ENCODE results near the gene LEKR1.

Gene LEKR1

DNA sequence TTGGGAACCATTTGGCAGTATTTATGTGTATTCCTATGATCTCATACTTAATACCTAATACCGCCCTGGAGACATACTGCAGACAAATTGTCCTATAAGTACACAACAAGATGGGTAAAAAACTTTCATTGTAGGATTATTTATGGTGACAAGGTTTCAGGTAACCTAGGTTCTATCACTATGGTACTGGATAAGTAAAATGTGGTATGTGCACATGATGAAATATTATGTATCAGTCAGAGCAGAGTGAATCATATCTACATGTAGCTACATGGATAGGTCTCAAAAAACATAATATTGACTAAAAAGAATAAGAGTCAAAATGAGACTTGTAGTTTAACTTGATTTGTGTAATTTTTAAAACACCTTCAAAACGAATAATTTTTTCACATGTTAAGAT is 147.8 kb downstream of the LEKR1 start:
- no peaks in the 10 kb centered on the region for H3K36me3 ChIP-seq (ENCODE audit: control insufficient read depth, insufficient read depth, low read length)
- H3K9ac ChIP-seq (ENCODE audit: low read depth, low read length): no peak overlapping the region
- no peaks in the 10 kb centered on the region for H3K9me3 ChIP-seq (ENCODE audit: control insufficient read depth, insufficient read depth, low read length)
- no peak overlapping the region for H3K4me3 ChIP-seq (ENCODE audit: low read depth, low read length)
- no peaks in the 10 kb centered on the region for H3K4me1 ChIP-seq (ENCODE audit: control insufficient read depth, insufficient read depth, low read length)
- H3K27me3 ChIP-seq (ENCODE audit: control insufficient read depth, insufficient read depth, low read length): no peaks in the 10 kb centered on the region

DNA sequence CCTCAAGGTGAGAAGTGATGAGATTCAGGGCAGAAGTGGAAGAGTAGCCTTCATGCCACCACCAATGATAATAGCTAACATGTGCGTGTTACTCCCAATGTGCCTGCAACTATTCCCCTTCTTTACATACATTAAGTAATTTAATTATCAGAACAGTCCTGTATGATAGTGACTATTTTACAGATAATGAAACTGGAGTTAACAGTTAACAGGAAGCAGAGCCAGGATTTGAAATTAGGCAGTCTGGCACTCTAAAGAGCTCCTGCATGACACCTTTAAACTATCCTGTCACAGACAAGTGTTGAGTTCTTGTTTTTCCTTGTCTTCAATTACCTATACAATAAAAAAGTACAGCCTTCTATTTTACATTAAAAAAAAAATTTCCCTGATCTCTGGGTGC is 148.8 kb downstream of the LEKR1 start:
- Histone ChIP-seq H3K27me3 (ENCODE audit: control insufficient read depth, insufficient read depth, low read length) (no peaks in the 10 kb centered on the region), H3K9me3 (ENCODE audit: control insufficient read depth, insufficient read depth, low read length) (no peaks in the 10 kb centered on the region), H3K4me3 (ENCODE audit: low read depth, low read length) (no peak overlapping the region), H3K36me3 (ENCODE audit: control insufficient read depth, insufficient read depth, low read length) (no peaks in the 10 kb centered on the region), H3K4me1 (ENCODE audit: control insufficient read depth, insufficient read depth, low read length) (no peaks in the 10 kb centered on the region), H3K9ac (ENCODE audit: low read depth, low read length) (no peak overlapping the region)

DNA sequence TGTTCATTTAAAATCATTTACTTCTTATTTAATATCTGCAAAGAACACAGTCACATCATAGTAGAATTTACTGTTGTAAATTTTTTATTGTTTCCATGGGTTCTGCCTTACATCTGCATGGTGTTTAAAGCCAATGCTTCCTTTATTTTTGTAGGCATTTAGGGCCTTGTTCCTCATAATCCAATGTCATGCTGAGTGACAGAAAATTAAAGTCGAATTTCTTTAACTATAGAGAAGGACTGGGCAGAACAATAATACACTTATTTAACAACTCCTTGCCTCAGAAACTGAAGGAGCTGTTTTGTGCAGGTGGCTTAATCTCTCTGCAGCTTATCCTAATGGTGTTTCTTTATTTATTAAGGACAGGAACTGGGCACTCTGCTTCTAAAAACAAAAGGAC is 149.6 kb downstream of the LEKR1 start:
- no peaks in the 10 kb centered on the region for H3K4me1 ChIP-seq (ENCODE audit: control insufficient read depth, insufficient read depth, low read length)
- H3K9ac ChIP-seq (ENCODE audit: low read depth, low read length): no peak overlapping the region

DNA sequence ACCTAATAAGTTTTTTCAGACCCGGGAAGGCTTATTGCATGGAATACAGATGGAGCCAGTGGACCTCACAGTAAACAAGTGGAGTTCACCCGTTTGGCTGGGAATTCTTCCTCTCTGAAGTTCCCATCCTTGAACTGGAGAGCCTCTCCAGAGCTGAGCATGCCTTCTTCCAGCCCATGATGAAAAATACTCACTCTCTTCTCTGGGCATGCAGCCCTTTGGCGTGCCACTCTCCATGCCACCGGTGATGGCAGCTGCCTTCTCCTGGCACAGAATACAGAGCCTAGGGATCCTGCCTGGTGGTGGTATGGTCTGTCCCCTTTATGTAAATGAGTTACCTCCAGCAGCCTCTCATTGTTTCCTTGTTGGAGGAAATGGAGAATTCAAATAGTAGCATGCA is 150.8 kb downstream of the LEKR1 start:
- no peaks in the 10 kb centered on the region for H3K9me3 ChIP-seq (ENCODE audit: control insufficient read depth, insufficient read depth, low read length)

More for the DNA sequence above, 149.6 kb downstream of the LEKR1 start:
- Histone ChIP-seq H3K9me3 (ENCODE audit: control insufficient read depth, insufficient read depth, low read length) (no peaks in the 10 kb centered on the region), H3K27me3 (ENCODE audit: control insufficient read depth, insufficient read depth, low read length) (no peaks in the 10 kb centered on the region), H3K4me3 (ENCODE audit: low read depth, low read length) (no peak overlapping the region), H3K36me3 (ENCODE audit: control insufficient read depth, insufficient read depth, low read length) (no peaks in the 10 kb centered on the region)

DNA sequence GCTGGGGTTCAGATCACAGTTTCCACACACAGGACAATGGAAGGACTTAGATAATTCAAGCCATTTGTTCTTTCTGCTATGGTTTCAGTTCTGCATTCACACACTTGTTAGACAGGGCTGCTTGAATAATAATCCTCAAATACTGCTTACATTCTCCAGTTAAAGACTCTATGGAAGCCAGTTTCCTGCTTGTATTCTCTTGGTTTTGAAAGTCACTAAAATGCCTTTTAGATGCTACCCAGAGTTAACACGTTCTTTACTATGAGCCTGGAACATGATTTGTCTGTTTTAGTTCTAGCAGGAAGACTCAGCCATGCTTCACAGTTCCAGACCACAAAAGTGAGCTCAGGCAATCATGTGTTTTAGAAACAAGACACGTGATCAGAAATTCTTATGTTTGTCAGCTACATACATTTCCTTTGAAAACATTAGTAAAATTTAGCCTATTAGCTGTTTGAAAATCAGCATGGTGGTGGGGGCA is 152.4 kb downstream of the LEKR1 start:
- no peak overlapping the region for H3K9ac ChIP-seq (ENCODE audit: low read depth, low read length)
- H3K27me3 ChIP-seq (ENCODE audit: control insufficient read depth, insufficient read depth, low read length): no peaks in the 10 kb centered on the region
- H3K4me3 ChIP-seq (ENCODE audit: low read depth, low read length): no peak overlapping the region
- no peaks in the 10 kb centered on the region for H3K4me1 ChIP-seq (ENCODE audit: control insufficient read depth, insufficient read depth, low read length)
- H3K9me3 ChIP-seq (ENCODE audit: control insufficient read depth, insufficient read depth, low read length): no peaks in the 10 kb centered on the region
- no peaks in the 10 kb centered on the region for H3K36me3 ChIP-seq (ENCODE audit: control insufficient read depth, insufficient read depth, low read length)

More for the DNA sequence above, 150.8 kb downstream of the LEKR1 start:
- Histone ChIP-seq H3K4me3 (ENCODE audit: low read depth, low read length) (no peak overlapping the region), H3K27me3 (ENCODE audit: control insufficient read depth, insufficient read depth, low read length) (no peaks in the 10 kb centered on the region), H3K4me1 (ENCODE audit: control insufficient read depth, insufficient read depth, low read length) (no peaks in the 10 kb centered on the region), H3K9ac (ENCODE audit: low read depth, low read length) (no peak overlapping the region), H3K36me3 (ENCODE audit: control insufficient read depth, insufficient read depth, low read length) (no peaks in the 10 kb centered on the region)

DNA sequence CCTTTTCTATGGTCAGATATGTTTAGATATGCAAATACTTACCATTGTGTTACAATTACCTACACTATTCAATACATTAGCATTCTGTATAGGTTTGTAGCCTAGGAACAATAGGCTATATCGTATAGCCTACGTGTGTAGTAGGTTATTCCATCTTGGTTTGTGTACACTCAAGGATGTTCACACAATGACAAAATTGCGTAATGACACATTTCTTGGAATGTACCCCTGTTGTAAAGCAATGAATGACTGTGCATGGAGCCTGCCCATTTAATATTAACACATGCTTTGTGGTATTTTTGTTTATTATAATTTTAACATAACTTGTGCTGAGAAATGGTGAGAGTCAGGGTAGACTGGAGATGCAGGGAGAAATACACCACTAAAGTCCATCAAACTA is 154.9 kb downstream of the LEKR1 start:
- no peaks in the 10 kb centered on the region for H3K4me1 ChIP-seq (ENCODE audit: control insufficient read depth, insufficient read depth, low read length)
- no peaks in the 10 kb centered on the region for H3K36me3 ChIP-seq (ENCODE audit: control insufficient read depth, insufficient read depth, low read length)
- H3K4me3 ChIP-seq (ENCODE audit: low read depth, low read length): no peak overlapping the region
- H3K9me3 ChIP-seq (ENCODE audit: control insufficient read depth, insufficient read depth, low read length): no peaks in the 10 kb centered on the region
- no peak overlapping the region for H3K9ac ChIP-seq (ENCODE audit: low read depth, low read length)
- no peaks in the 10 kb centered on the region for H3K27me3 ChIP-seq (ENCODE audit: control insufficient read depth, insufficient read depth, low read length)

DNA sequence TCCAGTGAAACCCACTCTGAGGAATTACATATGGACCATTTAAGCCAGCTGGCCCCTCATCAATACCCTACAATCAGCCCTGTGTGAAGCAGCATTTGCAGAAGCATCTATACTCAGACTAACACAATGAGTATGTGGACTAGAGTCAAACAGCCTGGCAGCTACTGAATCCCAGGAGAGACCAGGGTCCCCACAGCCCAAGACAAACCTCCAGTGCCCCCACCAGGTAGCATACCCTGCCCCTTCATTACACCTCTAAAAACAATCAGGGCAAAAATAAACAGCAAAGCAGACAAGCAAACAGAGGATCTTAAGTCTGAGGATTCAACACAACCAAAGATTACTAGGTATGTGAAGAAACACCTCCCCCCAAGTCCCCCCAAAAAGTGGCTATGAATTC is 157.4 kb downstream of the LEKR1 start:
- H3K36me3 ChIP-seq (ENCODE audit: control insufficient read depth, insufficient read depth, low read length): no peaks in the 10 kb centered on the region
- H3K27me3 ChIP-seq (ENCODE audit: control insufficient read depth, insufficient read depth, low read length): no peaks in the 10 kb centered on the region
- no peaks in the 10 kb centered on the region for H3K9me3 ChIP-seq (ENCODE audit: control insufficient read depth, insufficient read depth, low read length)
- H3K9ac ChIP-seq (ENCODE audit: low read depth, low read length): no peak overlapping the region
- H3K4me3 ChIP-seq (ENCODE audit: low read depth, low read length): no peak overlapping the region
- H3K4me1 ChIP-seq (ENCODE audit: control insufficient read depth, insufficient read depth, low read length): no peaks in the 10 kb centered on the region

DNA sequence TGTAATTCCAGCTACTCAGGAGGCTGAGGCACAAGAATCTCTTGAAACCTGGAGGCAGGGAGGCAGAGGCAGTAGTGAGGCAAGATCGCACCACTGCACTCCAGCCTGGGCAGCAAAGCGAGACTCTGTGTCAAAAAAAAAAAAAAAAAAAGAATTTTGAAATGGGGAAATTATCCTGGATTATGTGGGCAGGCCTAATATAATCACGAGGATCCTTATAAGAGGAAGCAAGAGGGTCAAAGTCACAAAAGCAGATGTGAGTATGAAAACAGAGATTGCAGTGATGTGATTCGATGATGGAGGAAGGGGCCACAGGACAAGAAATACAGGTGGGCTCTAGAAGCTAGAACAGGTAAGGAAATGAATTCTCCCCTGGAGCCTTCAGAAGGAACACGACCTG is 159.6 kb downstream of the LEKR1 start:
- H3K27me3 ChIP-seq (ENCODE audit: control insufficient read depth, insufficient read depth, low read length): no peaks in the 10 kb centered on the region
- no peak overlapping the region for H3K9ac ChIP-seq (ENCODE audit: low read depth, low read length)
- H3K4me1 ChIP-seq (ENCODE audit: control insufficient read depth, insufficient read depth, low read length): no peaks in the 10 kb centered on the region
- no peak overlapping the region for H3K4me3 ChIP-seq (ENCODE audit: low read depth, low read length)
- no peaks in the 10 kb centered on the region for H3K9me3 ChIP-seq (ENCODE audit: control insufficient read depth, insufficient read depth, low read length)
- no peaks in the 10 kb centered on the region for H3K36me3 ChIP-seq (ENCODE audit: control insufficient read depth, insufficient read depth, low read length)

DNA sequence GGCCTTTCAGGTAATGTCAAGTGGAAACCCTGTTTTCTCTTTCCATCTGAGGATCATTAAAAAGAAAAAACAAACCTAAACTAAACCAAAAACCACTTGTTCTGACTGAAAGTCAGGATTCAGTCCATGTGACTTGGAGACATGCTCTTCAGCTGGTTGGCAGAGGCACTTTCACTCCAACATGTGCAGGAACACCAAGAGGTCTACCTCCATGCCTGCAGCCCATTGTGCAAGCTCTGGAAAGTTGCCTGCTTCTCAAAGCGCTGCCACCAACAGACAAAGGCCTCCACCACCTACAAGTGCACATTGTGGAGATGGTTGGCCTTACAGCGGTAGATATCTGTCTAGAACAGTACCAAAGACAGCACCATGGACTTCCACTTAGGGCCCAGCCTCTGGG is 161.8 kb downstream of the LEKR1 start:
- H3K9me3 ChIP-seq (ENCODE audit: control insufficient read depth, insufficient read depth, low read length): no peaks in the 10 kb centered on the region
- no peak overlapping the region for H3K9ac ChIP-seq (ENCODE audit: low read depth, low read length)
- no peaks in the 10 kb centered on the region for H3K27me3 ChIP-seq (ENCODE audit: control insufficient read depth, insufficient read depth, low read length)
- H3K36me3 ChIP-seq (ENCODE audit: control insufficient read depth, insufficient read depth, low read length): no peaks in the 10 kb centered on the region
- H3K4me1 ChIP-seq (ENCODE audit: control insufficient read depth, insufficient read depth, low read length): no peaks in the 10 kb centered on the region
- H3K4me3 ChIP-seq (ENCODE audit: low read depth, low read length): no peak overlapping the region

DNA sequence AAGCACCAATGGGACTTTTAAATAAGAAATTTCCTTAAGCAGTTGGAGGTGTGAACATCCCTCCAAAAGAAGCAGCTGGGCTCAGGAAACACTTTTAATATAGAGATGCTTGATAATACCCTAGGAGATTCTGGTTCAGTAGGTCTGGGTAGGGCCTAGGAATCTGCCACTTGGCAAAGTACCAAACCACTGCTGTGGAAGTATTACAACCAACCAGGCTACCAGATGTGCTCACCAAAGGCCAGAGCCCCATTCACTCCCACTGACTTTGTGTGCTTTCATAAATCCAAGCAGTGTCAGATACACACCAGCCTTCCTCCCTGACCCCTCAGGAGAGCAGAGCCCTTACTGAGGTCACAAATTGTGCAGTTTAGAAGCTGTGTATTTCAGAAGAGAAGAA is 171.2 kb downstream of the LEKR1 start:
- H3K9ac ChIP-seq (ENCODE audit: low read depth, low read length): no peak overlapping the region
- no peaks in the 10 kb centered on the region for H3K27me3 ChIP-seq (ENCODE audit: control insufficient read depth, insufficient read depth, low read length)
- no peaks in the 10 kb centered on the region for H3K4me1 ChIP-seq (ENCODE audit: control insufficient read depth, insufficient read depth, low read length)
- H3K4me3 ChIP-seq (ENCODE audit: low read depth, low read length): no peak overlapping the region
- H3K9me3 ChIP-seq (ENCODE audit: control insufficient read depth, insufficient read depth, low read length): no peaks in the 10 kb centered on the region
- H3K36me3 ChIP-seq (ENCODE audit: control insufficient read depth, insufficient read depth, low read length): no peaks in the 10 kb centered on the region

DNA sequence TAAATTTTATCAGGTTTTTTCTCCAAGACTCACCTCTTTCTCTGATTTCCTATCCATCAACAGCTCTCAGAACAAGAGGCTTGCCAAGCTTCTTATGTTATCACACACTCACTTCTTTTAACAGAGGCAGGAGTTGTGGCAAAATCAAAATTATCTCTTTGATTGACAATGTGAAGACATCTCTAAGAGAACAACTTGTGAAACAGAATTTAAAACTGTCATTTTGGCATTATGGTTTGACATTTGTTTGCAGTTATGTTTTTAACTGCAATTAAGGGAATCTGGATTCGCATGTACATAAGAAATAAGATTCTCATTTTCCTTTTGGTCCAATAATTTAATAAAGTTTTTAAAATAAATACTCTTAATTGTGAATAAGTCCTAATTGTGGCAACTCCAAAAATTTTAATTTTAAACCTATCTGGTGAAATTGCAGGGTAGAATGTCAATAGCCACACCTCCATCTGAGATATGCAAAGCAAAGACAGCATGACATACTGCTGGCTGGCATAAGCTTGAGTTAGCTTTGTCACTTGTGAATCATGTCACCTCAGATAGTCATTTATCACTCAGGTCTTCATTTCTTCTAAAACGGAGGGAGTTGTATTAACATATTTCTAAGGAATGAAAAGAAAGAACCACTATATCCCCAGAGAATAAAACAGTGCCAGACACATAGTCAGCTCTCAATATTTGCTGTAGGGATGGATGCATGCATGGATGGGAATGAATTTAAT is 175.2 kb downstream of the LEKR1 start:
- Histone ChIP-seq H3K9me3 (ENCODE audit: control insufficient read depth, insufficient read depth, low read length) (no peaks in the 10 kb centered on the region), H3K4me3 (ENCODE audit: low read depth, low read length) (no peak overlapping the region), H3K4me1 (ENCODE audit: control insufficient read depth, insufficient read depth, low read length) (no peaks in the 10 kb centered on the region), H3K36me3 (ENCODE audit: control insufficient read depth, insufficient read depth, low read length) (no peaks in the 10 kb centered on the region), H3K9ac (ENCODE audit: low read depth, low read length) (no peak overlapping the region), H3K27me3 (ENCODE audit: control insufficient read depth, insufficient read depth, low read length) (no peaks in the 10 kb centered on the region)

DNA sequence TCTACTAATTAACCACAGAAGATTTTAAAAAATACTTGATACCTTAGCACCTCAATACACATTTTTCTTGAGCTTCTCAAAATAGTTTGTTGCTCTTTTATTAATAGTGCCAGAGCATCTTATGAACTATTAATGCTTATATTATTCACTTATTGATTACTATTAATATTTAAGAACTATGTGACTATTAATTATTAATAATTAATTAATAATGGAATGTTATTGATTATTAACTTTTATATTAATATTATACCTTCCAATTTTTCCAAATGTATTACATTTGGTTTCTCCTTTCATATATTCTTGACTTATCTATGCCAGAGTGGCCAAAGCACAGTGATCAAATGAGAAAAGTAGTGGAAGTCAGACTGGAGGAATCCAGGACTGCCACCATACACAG is 195.5 kb downstream of the LEKR1 start:
- Histone ChIP-seq H3K4me3 (ENCODE audit: low read depth, low read length) (no peak overlapping the region), H3K9me3 (ENCODE audit: control insufficient read depth, insufficient read depth, low read length) (no peaks in the 10 kb centered on the region), H3K27me3 (ENCODE audit: control insufficient read depth, insufficient read depth, low read length) (no peaks in the 10 kb centered on the region), H3K4me1 (ENCODE audit: control insufficient read depth, insufficient read depth, low read length) (no peaks in the 10 kb centered on the region), H3K36me3 (ENCODE audit: control insufficient read depth, insufficient read depth, low read length) (no peaks in the 10 kb centered on the region), H3K9ac (ENCODE audit: low read depth, low read length) (no peak overlapping the region)

Measured in iPS-15b (cell line).